Suprapubic skin (tissue), 4 donors: ENCODE results near the gene TRAPPC10. TPM values are rescaled to one million over a fixed set of nuclear protein-coding genes. Genes with fewer than 3 reads are reported as not detected.

ENCODE experiments used
- DNase-seq, 2 donors: peaks; one replicate each; pipeline ENCODE4 v3.0.0-alpha.2; 2019; ENCODE audit warnings: low spot score in 2 of 2
- H3K27ac ChIP-seq: fragments of 200-600 bp; sonication (generic); one replicate; pipeline ENCODE4 v1.5.1; 2019
- H3K27me3 ChIP-seq: fragments of 200-600 bp; sonication (generic); one replicate; pipeline ENCODE4 v1.5.1; 2019
- H3K36me3 ChIP-seq: fragments of 200-600 bp; sonication (generic); one replicate; pipeline ENCODE4 v1.5.1; 2019
- H3K4me1 ChIP-seq: fragments of 200-600 bp; sonication (generic); one replicate; pipeline ENCODE4 v1.5.1; 2019
- H3K4me3 ChIP-seq: fragments of 200-600 bp; sonication (generic); one replicate; pipeline ENCODE4 v1.5.1; 2019; ENCODE audit warnings: mild to moderate bottlenecking
- H3K9me3 ChIP-seq: fragments of 200-600 bp; sonication (generic); one replicate; pipeline ENCODE4 v1.5.1; 2019
- EP300 ChIP-seq: sonication (generic); formaldehyde crosslinking; IDR thresholded peaks from one replicate; pipeline ENCODE4 v1.6.1; 2017; ENCODE audit warnings: antibody characterized with exemption
- POLR2A ChIP-seq, 2 donors: fragments of 450-650 bp; IDR thresholded peaks; one replicate each; pipeline ENCODE4 v1.6.1; 2017; ENCODE audit warnings: antibody characterized with exemption in 2 of 2, mild to moderate bottlenecking in 2 of 2, moderate library complexity in 2 of 2
- POLR2AphosphoS5 ChIP-seq, 3 donors: sonication (generic); formaldehyde crosslinking; IDR thresholded peaks; one replicate each; pipeline ENCODE4 v1.6.1; 2017; ENCODE audit warnings: antibody characterized with exemption in 3 of 3
- WGBS: methylation state at CpG from one replicate; pipeline ENCODE4 v1.1.5; 2018; 5-methylcytosine and 5-hydroxymethylcytosine counted together
- total RNA-seq, 4 donors: library from RNA; depleted of rRNA; stranded (reverse); fragments of >200 nt; gene quantifications; one replicate each; pipeline ENCODE4 v1.1.0, GENCODE V29; 2016
- TF ChIP-seq, protein P1 (sequence below), 2 donors: fragments of 200-600 bp in 1 of 2; fragments of 450-650 bp in 1 of 2; sonication (generic) in 1 of 2; IDR thresholded peaks; one replicate each; pipeline ENCODE4 v1.5.1; 2016 to 2019; ENCODE audit warnings: antibody characterized with exemption in 2 of 2, mild to moderate bottlenecking in 1 of 2, moderate library complexity in 1 of 2

Gene TRAPPC10
- total RNA-seq, 4 donors from 2014 or later, result 31.0 to 51.8 (median 43.0) TPM

GRCh38 chr21:44052071-44052829 is 40.1 kb downstream of the TRAPPC10 start:
- no peak for TF ChIP-seq POLR2AphosphoS5 (IDR thresholded peaks at IDR 0.05)
- TF ChIP-seq, protein P1, sequence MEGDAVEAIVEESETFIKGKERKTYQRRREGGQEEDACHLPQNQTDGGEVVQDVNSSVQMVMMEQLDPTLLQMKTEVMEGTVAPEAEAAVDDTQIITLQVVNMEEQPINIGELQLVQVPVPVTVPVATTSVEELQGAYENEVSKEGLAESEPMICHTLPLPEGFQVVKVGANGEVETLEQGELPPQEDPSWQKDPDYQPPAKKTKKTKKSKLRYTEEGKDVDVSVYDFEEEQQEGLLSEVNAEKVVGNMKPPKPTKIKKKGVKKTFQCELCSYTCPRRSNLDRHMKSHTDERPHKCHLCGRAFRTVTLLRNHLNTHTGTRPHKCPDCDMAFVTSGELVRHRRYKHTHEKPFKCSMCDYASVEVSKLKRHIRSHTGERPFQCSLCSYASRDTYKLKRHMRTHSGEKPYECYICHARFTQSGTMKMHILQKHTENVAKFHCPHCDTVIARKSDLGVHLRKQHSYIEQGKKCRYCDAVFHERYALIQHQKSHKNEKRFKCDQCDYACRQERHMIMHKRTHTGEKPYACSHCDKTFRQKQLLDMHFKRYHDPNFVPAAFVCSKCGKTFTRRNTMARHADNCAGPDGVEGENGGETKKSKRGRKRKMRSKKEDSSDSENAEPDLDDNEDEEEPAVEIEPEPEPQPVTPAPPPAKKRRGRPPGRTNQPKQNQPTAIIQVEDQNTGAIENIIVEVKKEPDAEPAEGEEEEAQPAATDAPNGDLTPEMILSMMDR (IDR thresholded peaks at IDR 0.05), result no peak
- TF ChIP-seq POLR2A (IDR thresholded peaks at IDR 0.05), result no peak
- TF ChIP-seq EP300, result no peak
- DNase-seq, result peak in 1 of 2 donors; percentile 52
- WGBS, result 78% methylated on average over 14 of the region's 14 CpGs
- H3K9me3 ChIP-seq, result no peaks in the 10 kb centered on the region
- H3K4me1 ChIP-seq, result peaks cover 3% of the 10 kb centered on the region
- H3K27me3 ChIP-seq, result no peaks in the 10 kb centered on the region
- no peak overlapping the region for H3K4me3 ChIP-seq
- peaks cover 27% of the 10 kb centered on the region for H3K36me3 ChIP-seq
- no peak overlapping the region for H3K27ac ChIP-seq

GRCh38 chr21:44052830-44053226 is 40.7 kb downstream of the TRAPPC10 start:
- WGBS, result 94% methylated on average over 6 of the region's 6 CpGs
- Histone ChIP-seq H3K27ac (no peak overlapping the region), H3K4me3 (no peak overlapping the region), H3K27me3 (no peaks in the 10 kb centered on the region), H3K4me1 (peaks cover under 1% of the 10 kb centered on the region), H3K9me3 (no peaks in the 10 kb centered on the region), H3K36me3 (peaks cover 31% of the 10 kb centered on the region)
- peak in 1 of 2 donors; percentile 38 for DNase-seq
- no peak for TF ChIP-seq POLR2A (IDR thresholded peaks at IDR 0.05)
- TF ChIP-seq EP300, result no peak
- no peak for TF ChIP-seq POLR2AphosphoS5 (IDR thresholded peaks at IDR 0.05)
- TF ChIP-seq, protein P1 (IDR thresholded peaks at IDR 0.05), result no peak

GRCh38 chr21:44053567-44053966 is 41.5 kb downstream of the TRAPPC10 start:
- Histone ChIP-seq H3K9me3 (no peaks in the 10 kb centered on the region), H3K27me3 (no peaks in the 10 kb centered on the region), H3K4me3 (no peak overlapping the region), H3K27ac (no peak overlapping the region), H3K4me1 (no peaks in the 10 kb centered on the region), H3K36me3 (peaks cover 35% of the 10 kb centered on the region)
- TF ChIP-seq, protein P1 (IDR thresholded peaks at IDR 0.05), result no peak
- TF ChIP-seq POLR2A (IDR thresholded peaks at IDR 0.05) (no peak), EP300 (no peak), POLR2AphosphoS5 (IDR thresholded peaks at IDR 0.05) (no peak)
- 95% methylated on average over 9 of the region's 9 CpGs for WGBS
- DNase-seq, result peak in 1 of 2 donors; percentile 48

DNA sequence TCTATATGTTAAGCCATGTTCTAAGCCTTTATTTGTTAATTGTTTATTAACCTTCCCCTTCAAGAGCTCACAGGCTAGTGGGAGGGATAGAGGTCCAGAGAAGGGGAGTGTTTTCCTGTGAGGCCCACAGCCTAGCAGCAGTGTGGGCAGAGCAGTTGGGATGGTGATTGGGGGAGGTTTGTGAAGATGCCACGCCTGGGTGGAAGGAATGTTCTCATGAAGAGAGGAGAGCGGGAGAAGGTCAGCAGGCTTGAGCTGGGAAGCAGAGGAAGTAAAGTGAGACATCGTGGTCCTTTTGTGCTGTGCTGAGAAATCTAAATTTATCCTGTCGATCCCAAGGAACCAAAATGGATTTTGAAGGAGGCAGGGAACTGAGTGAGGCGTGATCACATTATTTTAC is 42.6 kb downstream of the TRAPPC10 start:
- Histone ChIP-seq H3K9me3 (no peaks in the 10 kb centered on the region), H3K27me3 (no peaks in the 10 kb centered on the region), H3K27ac (no peak overlapping the region), H3K4me1 (no peaks in the 10 kb centered on the region), H3K36me3 (peaks cover 46% of the 10 kb centered on the region), H3K4me3 (no peak overlapping the region)
- 82% methylated on average over 5 of the region's 5 CpGs for WGBS
- DNase-seq, result no peak
- TF ChIP-seq POLR2A (IDR thresholded peaks at IDR 0.05), result no peak
- TF ChIP-seq POLR2AphosphoS5 (IDR thresholded peaks at IDR 0.05), result no peak
- TF ChIP-seq, protein P1 (IDR thresholded peaks at IDR 0.05), result no peak

DNA sequence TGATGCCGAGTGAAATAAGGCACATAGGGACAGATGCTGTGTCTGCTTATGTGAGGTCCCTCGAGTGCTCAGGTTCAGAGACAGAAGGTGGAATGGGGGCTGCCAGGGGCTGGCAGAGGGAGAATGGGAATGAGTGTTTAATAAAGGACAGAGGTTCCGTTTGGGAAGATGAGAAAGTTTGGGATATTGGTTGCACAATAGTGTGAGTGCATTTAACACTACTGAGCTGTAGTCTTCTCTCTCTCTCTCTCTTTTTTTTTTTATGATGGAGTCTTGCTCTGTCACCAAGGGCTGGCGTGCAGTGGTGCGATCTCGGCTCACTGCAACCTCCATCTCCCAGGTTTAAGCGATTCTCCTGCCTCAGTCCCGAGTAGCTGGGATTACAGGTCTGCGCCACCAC is 44.9 kb downstream of the TRAPPC10 start:
- no peak overlapping the region for H3K27ac ChIP-seq
- no peaks in the 10 kb centered on the region for H3K9me3 ChIP-seq
- WGBS, result 95% methylated on average over 9 of the region's 9 CpGs
- H3K4me1 ChIP-seq, result no peaks in the 10 kb centered on the region
- TF ChIP-seq, protein P1 (IDR thresholded peaks at IDR 0.05), result no peak
- no peak for TF ChIP-seq POLR2AphosphoS5 (IDR thresholded peaks at IDR 0.05)
- no peak for TF ChIP-seq POLR2A (IDR thresholded peaks at IDR 0.05)
- no peak for TF ChIP-seq EP300
- H3K4me3 ChIP-seq, result no peak overlapping the region
- no peaks in the 10 kb centered on the region for H3K27me3 ChIP-seq
- H3K36me3 ChIP-seq, result peaks cover 56% of the 10 kb centered on the region
- DNase-seq, result peak in 1 of 2 donors; percentile 26
